ENCODE results near the gene BMP3.

DNA sequence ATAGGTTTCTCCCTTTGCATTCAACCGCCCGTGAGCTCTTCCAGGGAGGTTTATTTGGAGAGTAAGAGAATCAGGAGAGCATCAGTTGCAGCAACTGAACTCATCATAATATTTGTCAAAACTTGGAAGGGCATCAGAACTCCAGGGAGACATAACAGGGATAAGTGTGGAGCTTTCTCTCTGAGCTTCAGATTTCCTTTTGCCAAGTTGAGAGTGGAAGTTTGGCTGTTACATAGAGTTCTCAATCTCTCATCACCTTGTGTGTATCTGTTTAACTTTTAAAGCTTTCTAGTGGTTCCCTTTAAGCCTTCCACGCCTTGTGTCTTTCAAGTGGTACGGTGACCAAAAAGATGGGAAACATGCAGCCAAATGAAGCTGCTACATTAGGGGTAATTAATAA, 18.8 kb downstream of the BMP3 start:
- TF ChIP-seq POLR2AphosphoS5 (IDR thresholded peaks at IDR 0.05; ENCODE audit: borderline replicate concordance, low read depth, low read length) (no peak), EZH2 (IDR thresholded peaks at IDR 0.05) (no peak)
